ENCODE data around the gene WDPCP. TPM values are rescaled to one million over a fixed set of nuclear protein-coding genes. Genes with fewer than 3 reads are reported as not detected.
"Not testable (repeated sequence)": the region's sequence is repeated elsewhere in the genome, so short reads cannot be mapped to it uniquely, and the experiment has no call there.

Gene WDPCP
- total RNA-seq, 1 donor, result 16.3 TPM

- no peak overlapping the region for H2AFZ ChIP-seq (ENCODE audit: low read length)
- no peaks in the 10 kb centered on the region for H3K79me2 ChIP-seq (ENCODE audit: insufficient read depth, low read length)
- no peaks in the 10 kb centered on the region for H3K4me1 ChIP-seq (ENCODE audit: insufficient read depth, low read length)
- TF ChIP-seq, protein P1, sequence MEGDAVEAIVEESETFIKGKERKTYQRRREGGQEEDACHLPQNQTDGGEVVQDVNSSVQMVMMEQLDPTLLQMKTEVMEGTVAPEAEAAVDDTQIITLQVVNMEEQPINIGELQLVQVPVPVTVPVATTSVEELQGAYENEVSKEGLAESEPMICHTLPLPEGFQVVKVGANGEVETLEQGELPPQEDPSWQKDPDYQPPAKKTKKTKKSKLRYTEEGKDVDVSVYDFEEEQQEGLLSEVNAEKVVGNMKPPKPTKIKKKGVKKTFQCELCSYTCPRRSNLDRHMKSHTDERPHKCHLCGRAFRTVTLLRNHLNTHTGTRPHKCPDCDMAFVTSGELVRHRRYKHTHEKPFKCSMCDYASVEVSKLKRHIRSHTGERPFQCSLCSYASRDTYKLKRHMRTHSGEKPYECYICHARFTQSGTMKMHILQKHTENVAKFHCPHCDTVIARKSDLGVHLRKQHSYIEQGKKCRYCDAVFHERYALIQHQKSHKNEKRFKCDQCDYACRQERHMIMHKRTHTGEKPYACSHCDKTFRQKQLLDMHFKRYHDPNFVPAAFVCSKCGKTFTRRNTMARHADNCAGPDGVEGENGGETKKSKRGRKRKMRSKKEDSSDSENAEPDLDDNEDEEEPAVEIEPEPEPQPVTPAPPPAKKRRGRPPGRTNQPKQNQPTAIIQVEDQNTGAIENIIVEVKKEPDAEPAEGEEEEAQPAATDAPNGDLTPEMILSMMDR (IDR thresholded peaks at IDR 0.05; ENCODE audit: extremely low read depth, low read depth, low read length), result peak; percentile 15
- H4K20me1 ChIP-seq (ENCODE audit: insufficient read depth, low read length), result no peaks in the 10 kb centered on the region
- H3K9me3 ChIP-seq (ENCODE audit: low read depth, low read length), result no peaks in the 10 kb centered on the region
- no peaks in the 10 kb centered on the region for H3K27me3 ChIP-seq (ENCODE audit: insufficient read depth, low read length)
- H3K4me2 ChIP-seq (ENCODE audit: insufficient read depth, low read length), result no peak overlapping the region
- no peaks in the 10 kb centered on the region for H3K36me3 ChIP-seq (ENCODE audit: insufficient read depth, low read length)
- DNase-seq (ENCODE audit: insufficient read length, low spot score, missing footprints), result no peak
- no peak overlapping the region for H3K27ac ChIP-seq (ENCODE audit: low read depth, low read length)
- H3K4me3 ChIP-seq (ENCODE audit: insufficient read depth, low read length), result no peak overlapping the region
Observed at GRCh38 chr2:63486861-63487290, 101.4 kb downstream of the WDPCP start.

DNA sequence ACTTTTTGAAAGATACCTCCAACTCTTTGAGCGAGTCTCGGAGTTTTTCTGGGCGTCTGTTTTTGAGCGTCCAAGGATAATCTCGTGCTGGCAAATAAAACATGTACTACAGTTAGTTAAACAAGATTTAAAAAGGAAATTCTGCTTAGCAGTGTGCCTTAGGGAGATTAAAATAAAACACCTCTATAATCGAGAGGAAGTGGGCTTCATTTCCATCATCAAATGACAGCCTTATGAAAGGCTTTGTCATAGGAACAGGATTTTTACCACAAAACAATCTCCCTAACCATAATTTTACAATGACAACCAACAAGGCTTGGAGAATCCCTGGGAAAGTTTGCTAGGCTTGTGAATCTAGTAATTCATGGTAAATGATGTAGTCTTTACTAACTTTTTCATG is 103.4 kb downstream of the WDPCP start:
- Histone ChIP-seq H3K4me2 (ENCODE audit: insufficient read depth, low read length) (no peak overlapping the region), H3K36me3 (ENCODE audit: insufficient read depth, low read length) (no peaks in the 10 kb centered on the region), H2AFZ (ENCODE audit: low read length) (no peak overlapping the region), H3K27me3 (ENCODE audit: insufficient read depth, low read length) (no peaks in the 10 kb centered on the region), H3K79me2 (ENCODE audit: insufficient read depth, low read length) (no peaks in the 10 kb centered on the region), H3K9me3 (ENCODE audit: low read depth, low read length) (no peaks in the 10 kb centered on the region), H3K4me3 (ENCODE audit: insufficient read depth, low read length) (no peak overlapping the region), H3K27ac (ENCODE audit: low read depth, low read length) (no peak overlapping the region), H3K4me1 (ENCODE audit: insufficient read depth, low read length) (no peaks in the 10 kb centered on the region), H4K20me1 (ENCODE audit: insufficient read depth, low read length) (no peaks in the 10 kb centered on the region)
- TF ChIP-seq, protein P1 (IDR thresholded peaks at IDR 0.05; ENCODE audit: extremely low read depth, low read depth, low read length), result no peak
- no peak for DNase-seq (ENCODE audit: insufficient read length, low spot score, missing footprints)

- H2AFZ ChIP-seq (ENCODE audit: low read length), result peak overlapping the region; percentile 12
- H3K4me2 ChIP-seq (ENCODE audit: insufficient read depth, low read length), result no peak overlapping the region
- H4K20me1 ChIP-seq (ENCODE audit: insufficient read depth, low read length), result no peaks in the 10 kb centered on the region
- no peaks in the 10 kb centered on the region for H3K36me3 ChIP-seq (ENCODE audit: insufficient read depth, low read length)
- H3K4me3 ChIP-seq (ENCODE audit: insufficient read depth, low read length), result no peak overlapping the region
- no peaks in the 10 kb centered on the region for H3K4me1 ChIP-seq (ENCODE audit: insufficient read depth, low read length)
- TF ChIP-seq, protein P1 (IDR thresholded peaks at IDR 0.05; ENCODE audit: extremely low read depth, low read depth, low read length), result no peak
- no peaks in the 10 kb centered on the region for H3K27me3 ChIP-seq (ENCODE audit: insufficient read depth, low read length)
- H3K27ac ChIP-seq (ENCODE audit: low read depth, low read length), result no peak overlapping the region
- H3K79me2 ChIP-seq (ENCODE audit: insufficient read depth, low read length), result no peaks in the 10 kb centered on the region
- DNase-seq (ENCODE audit: insufficient read length, low spot score, missing footprints), result no peak
- H3K9me3 ChIP-seq (ENCODE audit: low read depth, low read length), result no peaks in the 10 kb centered on the region
Observed at GRCh38 chr2:63484481-63484880, 103.8 kb downstream of the WDPCP start.

GRCh38 chr2:63477686-63478085 is 110.6 kb downstream of the WDPCP start:
- H3K27ac ChIP-seq (ENCODE audit: low read depth, low read length), result no peak overlapping the region
- no peak overlapping the region for H3K4me2 ChIP-seq (ENCODE audit: insufficient read depth, low read length)
- no peak overlapping the region for H2AFZ ChIP-seq (ENCODE audit: low read length)
- H3K27me3 ChIP-seq (ENCODE audit: insufficient read depth, low read length), result no peaks in the 10 kb centered on the region
- H3K4me3 ChIP-seq (ENCODE audit: insufficient read depth, low read length), result no peak overlapping the region
- no peaks in the 10 kb centered on the region for H4K20me1 ChIP-seq (ENCODE audit: insufficient read depth, low read length)
- no peak for DNase-seq (ENCODE audit: insufficient read length, low spot score, missing footprints)
- H3K36me3 ChIP-seq (ENCODE audit: insufficient read depth, low read length), result no peaks in the 10 kb centered on the region
- TF ChIP-seq, protein P1 (IDR thresholded peaks at IDR 0.05; ENCODE audit: extremely low read depth, low read depth, low read length), result no peak
- no peaks in the 10 kb centered on the region for H3K9me3 ChIP-seq (ENCODE audit: low read depth, low read length)
- H3K4me1 ChIP-seq (ENCODE audit: insufficient read depth, low read length), result no peaks in the 10 kb centered on the region
- no peaks in the 10 kb centered on the region for H3K79me2 ChIP-seq (ENCODE audit: insufficient read depth, low read length)

GRCh38 chr2:63469313-63469712 is 119.0 kb downstream of the WDPCP start:
- H3K79me2 ChIP-seq (ENCODE audit: insufficient read depth, low read length); H3K27ac ChIP-seq (ENCODE audit: low read depth, low read length); H3K9me3 ChIP-seq (ENCODE audit: low read depth, low read length): not testable (repeated sequence)

More at GRCh38 chr2:63469313-63469712, 119.0 kb downstream of the WDPCP start:
- not testable (repeated sequence) for H4K20me1 ChIP-seq (ENCODE audit: insufficient read depth, low read length); H3K27me3 ChIP-seq (ENCODE audit: insufficient read depth, low read length); DNase-seq (ENCODE audit: insufficient read length, low spot score, missing footprints); H3K4me2 ChIP-seq (ENCODE audit: insufficient read depth, low read length); H3K4me3 ChIP-seq (ENCODE audit: insufficient read depth, low read length); H2AFZ ChIP-seq (ENCODE audit: low read length); H3K36me3 ChIP-seq (ENCODE audit: insufficient read depth, low read length); H3K4me1 ChIP-seq (ENCODE audit: insufficient read depth, low read length)
